K562 (cell line): Measurements from ENCODE around the gene GCDH. TPM values are rescaled to one million over a fixed set of nuclear protein-coding genes. Genes with fewer than 3 reads are reported as not detected.

Source experiments
- E2F6 ChIP-seq, 2 experiments: IDR thresholded peaks; 2 replicates each; pipeline ENCODE4 v1.6.1; 2011; ENCODE audit warnings: borderline replicate concordance in 1 of 2, control low read depth in 1 of 2, low read depth in 1 of 2, low read length in 1 of 2, mild to moderate bottlenecking in 1 of 2, mixed read lengths in 1 of 2, moderate library complexity in 1 of 2; ENCODE audit not compliant: insufficient read depth in 1 of 2, insufficient read length in 1 of 2, poor library complexity in 1 of 2, severe bottlenecking in 1 of 2; ENCODE audit errors: extremely low read depth in 1 of 2
- EP400 ChIP-seq: fragments of 450-650 bp; IDR thresholded peaks from 2 replicates; pipeline ENCODE4 v1.6.1; 2017; ENCODE audit warnings: antibody characterized with exemption, mild to moderate bottlenecking, moderate library complexity
- ID3 ChIP-seq, 2 experiments: fragments of 250-450 bp in 1 of 2; fragments of 450-650 bp in 1 of 2; sonication (Bioruptor Pico) in 1 of 2; IDR thresholded peaks; 2 replicates each; pipeline versions ENCODE4 v1.6.1 to v1.8.0; 2016 to 2021; ENCODE audit warnings: mild to moderate bottlenecking in 2 of 2, moderate library complexity in 2 of 2, missing compliant biosample characterization in 1 of 2, missing genetic modification characterization in 1 of 2
- MAZ ChIP-seq, 2 experiments: fragments of 450-650 bp in 1 of 2; sonication (generic) in 1 of 2; formaldehyde crosslinking; IDR thresholded peaks in 1 of 2; conservative IDR thresholded peaks in 1 of 2; 2 replicates each; pipeline versions ENCODE4 v1.4.0 to v1.5.0; 2020; ENCODE audit warnings: mild to moderate bottlenecking in 1 of 2, missing genetic modification reagents in 1 of 2
- NR2C1 ChIP-seq, 2 experiments: fragments of 450-650 bp; IDR thresholded peaks; 2 replicates each; pipeline ENCODE4 v1.6.1; 2017; ENCODE audit warnings: mild to moderate bottlenecking in 2 of 2, antibody characterized with exemption in 1 of 2, inconsistent platforms in 1 of 2, missing compliant biosample characterization in 1 of 2, missing genetic modification characterization in 1 of 2
- SMAD4 ChIP-seq: fragments of 250-450 bp; sonication (Bioruptor Pico); conservative IDR thresholded peaks from 2 replicates; pipeline ENCODE4 v1.8.0; 2021; ENCODE audit warnings: inconsistent platforms, mild to moderate bottlenecking, moderate library complexity
- SREBF1 ChIP-seq: fragments of 150-350 bp; IDR thresholded peaks from 2 replicates; pipeline ENCODE4 v1.6.1; 2014; ENCODE audit warnings: antibody characterized with exemption, low read depth, low read length, borderline replicate concordance
- TCF3 ChIP-seq: sonication (generic); formaldehyde crosslinking; IDR thresholded peaks from 2 replicates; pipeline ENCODE4 v1.4.0; 2020; ENCODE audit warnings: mild to moderate bottlenecking, missing genetic modification reagents
- ZBTB12 ChIP-seq: fragments of 250-450 bp; sonication (Bioruptor Pico); IDR thresholded peaks from 2 replicates; pipeline ENCODE4 v1.4.0; 2020
- ZBTB26 ChIP-seq: fragments of 450-650 bp; formaldehyde crosslinking; IDR thresholded peaks from 2 replicates; pipeline ENCODE4 v1.4.0; 2022; ENCODE audit warnings: missing genetic modification characterization
- ZFP1 ChIP-seq: fragments of 450-650 bp; formaldehyde crosslinking; IDR thresholded peaks from 2 replicates; pipeline ENCODE4 v1.4.0; 2020; ENCODE audit warnings: mild to moderate bottlenecking, mixed read lengths
- ZNF398 ChIP-seq: fragments of 250-450 bp; sonication (Bioruptor Pico); IDR thresholded peaks from 2 replicates; pipeline ENCODE4 v1.8.0; 2021; ENCODE audit warnings: moderate library complexity, mild to moderate bottlenecking, inconsistent platforms
- ZNF507 ChIP-seq: conservative IDR thresholded peaks from 2 replicates; pipeline ENCODE4 v1.6.1; 2017; ENCODE audit warnings: missing genetic modification characterization, missing compliant biosample characterization
- ZNF696 ChIP-seq: fragments of 250-450 bp; sonication (Bioruptor Pico); conservative IDR thresholded peaks from 2 replicates; pipeline ENCODE4 v1.4.0; 2020; ENCODE audit warnings: mild to moderate bottlenecking, moderate library complexity
- ZNF79 ChIP-seq: fragments of 250-450 bp; sonication (Bioruptor Pico); IDR thresholded peaks from 2 replicates; pipeline ENCODE4 v1.4.0; 2020; ENCODE audit warnings: low read depth, mild to moderate bottlenecking, moderate library complexity
- polyA plus RNA-seq, 8 experiments: library from polyadenylated mRNA; depleted of rRNA in 4 of 8; stranded (reverse) in 5 of 8; unstranded in 3 of 8; fragments of >200 nt; fragmentation: Nextera tagmentation in 2 of 8; fragmentation: Illumina TruSeq in 1 of 8; extraction: Ambion mirVana in 2 of 8; extraction: Trizol in 1 of 8; gene quantifications; 2 replicates each; pipeline versions ENCODE4 v1.2.1 to v1.2.3, GENCODE V29; 2011 to 2014; ENCODE audit warnings: inconsistent platforms in 1 of 8, missing spikeins in 1 of 8
- total RNA-seq, 7 experiments: library from RNA; depleted of rRNA in 6 of 7; stranded (reverse); fragments of >200 nt in 6 of 7; fragmentation: Illumina TruSeq in 2 of 7; extraction: Trizol in 2 of 7; gene quantifications; 2 replicates each; pipeline versions ENCODE4 v1.2.1 to v1.2.3, GENCODE V29; 2011 to 2021; ENCODE audit warnings: low replicate concordance in 1 of 7
- TF ChIP-seq, protein P1 (sequence below): sonication (generic); formaldehyde crosslinking; IDR thresholded peaks from 2 replicates; pipeline ENCODE4 v1.8.1; 2022; ENCODE audit warnings: missing genetic modification reagents
- TF ChIP-seq, protein P2 (sequence below): IDR thresholded peaks from 2 replicates; pipeline ENCODE4 v1.6.1; 2014; ENCODE audit warnings: antibody characterized with exemption

Gene GCDH
- total and polyA plus RNA-seq, 9 of the 15 experiments (the other 6 are each of a cell fraction or from before 2014, with no cell fraction given): 2.9 to 50.8 (median 19.1) TPM

DNA sequence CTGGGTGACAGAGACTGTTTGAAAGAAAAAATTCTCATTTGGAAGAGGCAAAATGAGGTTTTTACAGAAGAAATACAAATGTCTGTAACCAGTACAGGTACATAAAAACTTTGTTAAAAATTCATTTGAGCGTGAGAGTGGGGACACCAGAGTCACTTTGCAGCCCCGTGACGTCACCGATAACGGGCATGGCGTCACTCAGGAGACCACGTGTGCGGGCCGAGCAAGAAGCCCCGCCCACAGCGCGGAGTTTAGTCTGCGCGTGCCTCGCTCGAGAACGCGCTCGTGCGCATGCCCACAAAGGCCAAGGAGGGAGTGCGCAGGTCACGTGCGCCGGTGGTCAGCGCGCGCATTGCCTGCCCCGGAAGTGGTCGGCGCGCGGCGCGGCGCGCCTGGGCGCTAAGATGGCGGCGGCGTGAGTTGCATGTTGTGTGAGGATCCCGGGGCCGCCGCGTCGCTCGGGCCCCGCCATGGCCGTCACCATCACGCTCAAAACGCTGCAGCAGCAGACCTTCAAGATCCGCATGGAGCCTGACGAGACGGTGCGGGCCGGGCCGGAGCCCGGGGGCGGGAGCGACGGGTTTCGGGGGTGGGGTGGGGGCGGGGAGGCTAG lies 54.6 kb downstream of the GCDH start, which contains the start of gene RAD23A (continued):
- no peak for TF ChIP-seq ZNF398 (CRISPR knock-in tag)
- TF ChIP-seq EP400: peak; percentile 94
- peak; percentile 30; the same call in 1 of the 2 replicates for TF ChIP-seq TCF3 (CRISPR knock-in tag)
- TF ChIP-seq MAZ (CRISPR knock-in tag; conservative IDR thresholded peaks at IDR 0.05 in 1 of 2, IDR thresholded peaks at IDR 0.05 in 1 of 2): peak; percentile 75 to 93
- TF ChIP-seq ZBTB26 (CRISPR knock-in tag): peak; percentile 52; the same call in 1 of the 2 replicates
- TF ChIP-seq ZBTB12 (CRISPR knock-in tag): peak; percentile 98
- TF ChIP-seq SMAD4 (CRISPR knock-in tag): peak; percentile 72
- TF ChIP-seq E2F6 (IDR thresholded peaks at IDR 0.05; ENCODE audit: borderline replicate concordance in 1 of 2, extremely low read depth in 1 of 2, insufficient read depth in 1 of 2, insufficient read length in 1 of 2, low read depth in 1 of 2, low read length in 1 of 2, poor library complexity in 1 of 2, severe bottlenecking in 1 of 2): peak; percentile 82 to 90
- TF ChIP-seq, protein P1, sequence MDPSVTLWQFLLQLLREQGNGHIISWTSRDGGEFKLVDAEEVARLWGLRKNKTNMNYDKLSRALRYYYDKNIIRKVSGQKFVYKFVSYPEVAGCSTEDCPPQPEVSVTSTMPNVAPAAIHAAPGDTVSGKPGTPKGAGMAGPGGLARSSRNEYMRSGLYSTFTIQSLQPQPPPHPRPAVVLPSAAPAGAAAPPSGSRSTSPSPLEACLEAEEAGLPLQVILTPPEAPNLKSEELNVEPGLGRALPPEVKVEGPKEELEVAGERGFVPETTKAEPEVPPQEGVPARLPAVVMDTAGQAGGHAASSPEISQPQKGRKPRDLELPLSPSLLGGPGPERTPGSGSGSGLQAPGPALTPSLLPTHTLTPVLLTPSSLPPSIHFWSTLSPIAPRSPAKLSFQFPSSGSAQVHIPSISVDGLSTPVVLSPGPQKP: no peak
- peak; percentile 97 for TF ChIP-seq NR2C1 (IDR thresholded peaks at IDR 0.05)
- peak; percentile 97 for TF ChIP-seq NR2C1 (tag; IDR thresholded peaks at IDR 0.05)
- no peak for TF ChIP-seq ID3 (CRISPR knock-in tag; IDR thresholded peaks at IDR 0.05)
- TF ChIP-seq ID3 (tag; IDR thresholded peaks at IDR 0.05): no peak
- no peak for TF ChIP-seq ZNF507 (tag)
- peak; percentile 57; the same call in 1 of the 2 replicates for TF ChIP-seq ZFP1 (CRISPR knock-in tag)
- no peak for TF ChIP-seq ZNF79 (CRISPR knock-in tag)
- no peak for TF ChIP-seq SREBF1
- no peak for TF ChIP-seq ZNF696 (CRISPR knock-in tag)
- TF ChIP-seq, protein P2, sequence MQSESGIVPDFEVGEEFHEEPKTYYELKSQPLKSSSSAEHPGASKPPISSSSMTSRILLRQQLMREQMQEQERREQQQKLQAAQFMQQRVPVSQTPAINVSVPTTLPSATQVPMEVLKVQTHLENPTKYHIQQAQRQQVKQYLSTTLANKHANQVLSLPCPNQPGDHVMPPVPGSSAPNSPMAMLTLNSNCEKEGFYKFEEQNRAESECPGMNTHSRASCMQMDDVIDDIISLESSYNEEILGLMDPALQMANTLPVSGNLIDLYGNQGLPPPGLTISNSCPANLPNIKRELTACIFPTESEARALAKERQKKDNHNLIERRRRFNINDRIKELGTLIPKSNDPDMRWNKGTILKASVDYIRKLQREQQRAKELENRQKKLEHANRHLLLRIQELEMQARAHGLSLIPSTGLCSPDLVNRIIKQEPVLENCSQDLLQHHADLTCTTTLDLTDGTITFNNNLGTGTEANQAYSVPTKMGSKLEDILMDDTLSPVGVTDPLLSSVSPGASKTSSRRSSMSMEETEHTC: peak; percentile 84; the same call in 1 of the 2 replicates
